Heart left ventricle (tissue), 16 donors: ENCODE measurements around the gene COMMD3. TPM values are rescaled to one million over a fixed set of nuclear protein-coding genes. Genes with fewer than 3 reads are reported as not detected.

ENCODE experiments used
- ATAC-seq, 4 donors: fragments of 200-7000 bp; cut with Tn5 transposase; one replicate each; pipeline ENCODE4 v1.9.1; 2020 to 2022; ENCODE audit warnings: moderate library complexity in 4 of 4, mild to moderate bottlenecking in 3 of 4, moderate number of reproducible peaks in 1 of 4
- DNase-seq, 5 donors: peaks; one replicate each; pipeline ENCODE4 v3.0.0-alpha.2; 2020
- H3K27ac ChIP-seq, 12 donors: fragments of 200-600 bp; sonication (generic) in 4 of 12; one replicate each; pipeline versions ENCODE4 v1.5.0 to v1.8.0; 2016 to 2022; ENCODE audit warnings: mild to moderate bottlenecking in 2 of 12
- H3K27me3 ChIP-seq, 9 donors: fragments of 200-600 bp; sonication (generic) in 2 of 9; one replicate each; pipeline versions ENCODE4 v1.5.1 to v1.8.0; 2016 to 2022; ENCODE audit warnings: mild to moderate bottlenecking in 3 of 9
- H3K36me3 ChIP-seq, 9 donors: fragments of 200-600 bp; sonication (generic) in 2 of 9; one replicate each; pipeline versions ENCODE4 v1.5.0 to v1.8.0; 2018 to 2022; ENCODE audit warnings: mild to moderate bottlenecking in 2 of 9
- H3K4me1 ChIP-seq, 12 donors: fragments of 200-600 bp; sonication (generic) in 4 of 12; one replicate each; pipeline versions ENCODE4 v1.5.0 to v1.8.0; 2016 to 2022; ENCODE audit warnings: mild to moderate bottlenecking in 3 of 12
- H3K4me3 ChIP-seq, 12 donors: fragments of 200-600 bp; sonication (generic) in 4 of 12; one replicate each; pipeline versions ENCODE4 v1.5.0 to v1.8.0; 2017 to 2022; ENCODE audit warnings: mild to moderate bottlenecking in 9 of 12, moderate library complexity in 4 of 12
- H3K9me3 ChIP-seq, 12 donors: fragments of 200-600 bp; sonication (generic) in 4 of 12; one replicate each; pipeline versions ENCODE4 v1.5.0 to v1.8.0; 2016 to 2022; ENCODE audit warnings: mild to moderate bottlenecking in 1 of 12
- CTCF ChIP-seq, 12 donors: fragments of 200-600 bp; sonication (generic) in 4 of 12; IDR thresholded peaks; one replicate each; pipeline versions ENCODE4 v1.5.0 to v1.8.0; 2018 to 2022; ENCODE audit warnings: antibody characterized with exemption in 12 of 12, mild to moderate bottlenecking in 5 of 12
- POLR2A ChIP-seq, 2 donors: fragments of 450-650 bp; IDR thresholded peaks; one replicate each; pipeline ENCODE4 v1.6.1; 2017; ENCODE audit warnings: antibody characterized with exemption in 2 of 2, mild to moderate bottlenecking in 2 of 2, moderate library complexity in 2 of 2
- WGBS, 4 donors: extraction: QIAGEN DNeasy Blood & Tissue Kit in 2 of 4; methylation state at CpG; one replicate each; pipeline versions ENCODE4 v1.1.5 to v1.1.7; 2013 to 2018; 5-methylcytosine and 5-hydroxymethylcytosine counted together
- intact Hi-C, 10 donors: fragments of 100-400 bp; cut with DNase I; formaldehyde crosslinking; loops; one replicate each; pipeline versions ENCODE4 v1.11.1 to v1.14.2; 2022
- polyA plus RNA-seq, 2 donors: library from polyadenylated mRNA; stranded (reverse); fragments of 200-250 nt; gene quantifications; one replicate each; pipeline ENCODE4 v1.2.3, GENCODE V29; 2013
- total RNA-seq, 9 donors: library from RNA; depleted of rRNA in 2 of 9; stranded (reverse); fragments of >200 nt in 2 of 9; fragmentation: NEBNext Ultra II Directional in 3 of 9; extraction: Animal tissue kit (Norgen Biotek cat#: 25700) in 3 of 9; gene quantifications; one replicate each; pipeline versions ENCODE4 v1.1.0 to v1.2.4, GENCODE V29; 2016 to 2023
- donor health status: ischemic (EF 13 %, LVEDD 7.1; RV severe dilation, severe dysfunction).
- donor health status: healthy with polysubstance abuse.
- donor health status: DM: no; HTN: yes; CAD: no.
- donor health status: DM: no; HTN: no; CAD: no.
- donor health status: ischemic (EF 25% LVEDD 6.9; RV normal size, moderate dysfunction).
- donor health status: ischemic (EF 25% LVEDD 5.7; RV mildly dilated, moderate dysfunction).
- donor health status: healthy.
- donor health status: DM: yes; HTN: yes; CAD: no.
- donor health status: ischemic (EF 35%, LVEDD 5.7; RV mildly dilated, moderate dysfunction).
- donor health status: nonischemic (EF 11% LVEDD 7.7; RV severe dilation, severe dysfunction).
- donor health status: DM: yes; HTN: yes; CAD: no.
- donor health status: PGD.
- donor health status: ischemic (EF 29% LVEDD 5.4; RV normal size, mild dysfunction).
- donor health status: nonischemic (EF 23%, LVEDD 6.1; RV moderate dilation, normal function).

COMMD3 gene
- total and polyA plus RNA-seq, 11 donors, result 44.4 to 88.5 (median 74.1) TPM

GRCh38 chr10:22280078-22280477 is 36.1 kb upstream of the COMMD3 start:
- DNase-seq, result no peak
- WGBS, 4 donors, result 34 to 55% (median 42%) methylated on average over 6 of the region's 6 CpGs

DNA sequence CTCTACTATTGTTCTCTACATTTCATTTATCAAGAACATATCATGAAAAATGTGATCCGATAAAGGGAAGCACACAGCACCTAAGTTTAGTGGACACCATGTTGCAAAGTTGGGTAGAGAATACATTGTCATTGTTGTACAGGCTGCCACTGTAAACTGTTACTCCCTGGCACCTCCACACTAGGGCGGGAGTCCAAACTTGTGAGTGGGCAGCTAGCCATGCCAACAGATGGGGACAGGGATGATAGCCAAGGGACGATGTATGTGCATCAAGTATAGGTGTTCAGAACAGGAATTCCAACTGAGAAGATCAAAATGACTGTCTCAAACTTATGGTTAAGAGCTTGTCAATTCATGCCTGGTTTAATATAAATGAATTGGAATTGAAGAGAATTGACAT is 31.1 kb upstream of the COMMD3 start:
- Histone ChIP-seq H3K27ac (no peak overlapping the region), H3K4me1 (no peaks in the 10 kb centered on the region), H3K36me3 (no peaks in the 10 kb centered on the region), H3K9me3 (no peaks in the 10 kb centered on the region), H3K27me3 (peaks cover 0 to 8% (median 0%) of the 10 kb centered on the region in 9 donors), H3K4me3 (no peak overlapping the region)
- TF ChIP-seq CTCF (IDR thresholded peaks at IDR 0.05) (no peak), POLR2A (IDR thresholded peaks at IDR 0.05) (no peak)
- ATAC-seq (peak in 2 of 4 donors; percentile 34 to 64), DNase-seq (peak in 2 of 5 donors; percentile 29 to 32)
- intact Hi-C loops, result no loop called here
- WGBS, 4 donors, result 54 to 62% (median 61%) methylated on average over 3 of the region's 3 CpGs

More at GRCh38 chr10:22280078-22280477, 36.1 kb upstream of the COMMD3 start:
- Histone ChIP-seq H3K36me3 (no peaks in the 10 kb centered on the region), H3K9me3 (no peaks in the 10 kb centered on the region), H3K4me1 (no peaks in the 10 kb centered on the region), H3K4me3 (no peak overlapping the region), H3K27me3 (peaks cover 0 to 20% (median 0%) of the 10 kb centered on the region in 9 donors), H3K27ac (no peak overlapping the region)
- no peak for ATAC-seq
- intact Hi-C loops, result no loop called here
- TF ChIP-seq CTCF (IDR thresholded peaks at IDR 0.05) (no peak), POLR2A (IDR thresholded peaks at IDR 0.05) (no peak)

DNA sequence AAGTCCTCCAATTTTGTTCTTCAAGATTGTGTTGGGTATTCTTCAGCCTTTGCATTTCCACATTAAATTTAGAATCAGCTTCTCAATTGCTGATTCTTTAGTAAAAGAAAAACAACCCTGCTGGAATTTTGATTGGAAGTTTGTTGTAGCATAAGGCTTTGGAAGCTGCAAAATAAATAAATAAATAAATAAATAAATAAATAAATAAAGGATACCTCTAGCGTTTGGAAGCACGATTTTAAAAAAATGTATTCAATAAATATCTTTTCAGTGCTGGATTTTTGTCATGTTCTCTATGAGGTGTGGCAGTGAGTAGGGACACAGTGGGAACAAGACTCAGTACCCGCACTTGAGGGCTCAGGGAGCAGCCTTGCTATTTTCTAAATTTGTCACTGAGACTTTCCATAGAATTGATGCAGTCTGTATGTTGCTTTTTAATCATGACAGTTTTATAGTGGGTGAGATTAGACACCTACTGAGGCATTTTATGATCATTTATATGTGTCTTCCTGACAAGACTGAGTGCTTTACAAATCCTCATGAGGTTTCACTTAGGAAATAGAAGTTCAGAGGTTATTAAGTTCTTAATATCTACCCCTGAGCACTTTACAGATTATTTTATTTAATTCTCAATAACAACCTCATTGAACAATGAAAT is 22.3 kb upstream of the COMMD3 start:
- intact Hi-C loops, result no loop called here
- DNase-seq, result no peak
- H3K9me3 ChIP-seq, result no peaks in the 10 kb centered on the region

GRCh38 chr10:22294694-22295093 is 21.5 kb upstream of the COMMD3 start:
- no peak for ATAC-seq
- intact Hi-C loops, result no loop called here
- 30 to 41% (median 40%) methylated on average over 2 of the region's 2 CpGs for WGBS, 4 donors

More for the DNA sequence above, 22.3 kb upstream of the COMMD3 start:
- no peak for ATAC-seq
- Histone ChIP-seq H3K27me3 (peaks cover 0 to 11% (median 0%) of the 10 kb centered on the region in 9 donors), H3K36me3 (no peaks in the 10 kb centered on the region), H3K4me1 (no peaks in the 10 kb centered on the region), H3K4me3 (no peak overlapping the region), H3K27ac (no peak overlapping the region)
- 90 to 93% (median 92%) methylated on average over 3 of the region's 3 CpGs for WGBS, 4 donors
- TF ChIP-seq POLR2A (IDR thresholded peaks at IDR 0.05) (no peak), CTCF (IDR thresholded peaks at IDR 0.05) (no peak)

More at GRCh38 chr10:22294694-22295093, 21.5 kb upstream of the COMMD3 start:
- Histone ChIP-seq H3K9me3 (no peaks in the 10 kb centered on the region), H3K36me3 (no peaks in the 10 kb centered on the region), H3K27me3 (peaks cover 0 to 11% (median 0%) of the 10 kb centered on the region in 9 donors), H3K4me3 (no peak overlapping the region), H3K4me1 (no peaks in the 10 kb centered on the region), H3K27ac (no peak overlapping the region)
- DNase-seq, result no peak
- TF ChIP-seq POLR2A (IDR thresholded peaks at IDR 0.05), result no peak
- no peak for TF ChIP-seq CTCF (IDR thresholded peaks at IDR 0.05)
